Activated CD4-positive, alpha-beta T cell treated with anti-CD3 and anti-CD28 coated beads, Interleukin-2, amount 10 ng/mL, durations not matched to agents 24 days and 14 days (primary cell): Measurements from ENCODE around the gene WBP1L. TPM values are rescaled to one million over a fixed set of nuclear protein-coding genes. Genes with fewer than 3 reads are reported as not detected.
"Not testable (repeated sequence)": the region's sequence is repeated elsewhere in the genome, so short reads cannot be mapped to it uniquely, and the experiment has no call there.

Source experiments
- DNase-seq: peaks from one replicate; pipeline ENCODE4 v3.0.0; 2022
- H3K27ac Mint-ChIP-seq: one replicate; pipeline ENCODE4 v1.8.0; 2022; ENCODE audit warnings: mild to moderate bottlenecking, mixed read lengths
- H3K27me3 Mint-ChIP-seq: one replicate; pipeline ENCODE4 v1.8.0; 2022; ENCODE audit warnings: mixed read lengths
- H3K36me3 Mint-ChIP-seq: one replicate; pipeline ENCODE4 v1.8.0; 2022; ENCODE audit warnings: low read depth, mild to moderate bottlenecking, mixed read lengths
- H3K4me1 Mint-ChIP-seq: one replicate; pipeline ENCODE4 v1.8.0; 2021; ENCODE audit warnings: mixed read lengths
- H3K4me3 Mint-ChIP-seq: one replicate; pipeline ENCODE4 v1.8.0; 2022; ENCODE audit warnings: mild to moderate bottlenecking, moderate library complexity, mixed read lengths
- H3K9me3 Mint-ChIP-seq: one replicate; pipeline ENCODE4 v1.8.0; 2021; ENCODE audit warnings: mixed read lengths
- intact Hi-C: fragments of 100-400 bp; cut with micrococcal nuclease; formaldehyde crosslinking; loops from one replicate; pipeline ENCODE4 v1.15.1; 2023
- total RNA-seq: library from RNA; stranded (reverse); gene quantifications from 2 replicates; pipeline ENCODE4 v1.2.3, GENCODE V29; 2022

Gene WBP1L
- total RNA-seq: 15.6 and 15.8 TPM in 2 replicates

- Mint-ChIP-seq H3K27me3 (no peaks in the 10 kb centered on the region), H3K36me3 (peaks cover 20% of the 10 kb centered on the region), H3K4me1 (peaks cover 38% of the 10 kb centered on the region), H3K9me3 (peaks cover 10% of the 10 kb centered on the region), H3K4me3 (peak within 1 kb of the TSS; percentile 83), H3K27ac (peak within 1 kb of the TSS; percentile 81)
- intact Hi-C loops: loop anchor here (1.0 to 5.0 kb wide), 6 partner anchors 29 to 1391 kb away; partner anchors contain the start of genes ARL3, ATP5MK, BORCS7 and BTRC
- peak; percentile 98 for DNase-seq
Observed at GRCh38 chr10:102743588-102744373, at the start of gene WBP1L. Gene WBP1L (plus strand): TSS chr10:102743948. CDS start chr10:102744054, 106 bp downstream.

GRCh38 chr10:102695401-102695800 lies 48.3 kb upstream of the WBP1L start:
- not testable (repeated sequence) for H3K9me3 Mint-ChIP-seq

GRCh38 chr10:102696736-102697135 lies 47.0 kb upstream of the WBP1L start:
- Mint-ChIP-seq H3K9me3 (no peaks in the 10 kb centered on the region), H3K4me3 (no peak overlapping the region), H3K27me3 (no peaks in the 10 kb centered on the region), H3K4me1 (no peaks in the 10 kb centered on the region), H3K36me3 (peaks cover 21% of the 10 kb centered on the region), H3K27ac (no peak overlapping the region)
- no peak for DNase-seq
- intact Hi-C loops: no loop called here

More at GRCh38 chr10:102695401-102695800, 48.3 kb upstream of the WBP1L start:
- peaks cover 21% of the 10 kb centered on the region for H3K36me3 Mint-ChIP-seq
- DNase-seq, H3K4me3 Mint-ChIP-seq, H3K4me1 Mint-ChIP-seq, H3K27me3 Mint-ChIP-seq, H3K27ac Mint-ChIP-seq, intact Hi-C loops: not testable (repeated sequence)

- no peak for DNase-seq
- Mint-ChIP-seq H3K27me3 (no peaks in the 10 kb centered on the region), H3K27ac (no peak overlapping the region), H3K4me3 (no peak overlapping the region), H3K36me3 (peaks cover 21% of the 10 kb centered on the region), H3K9me3 (no peaks in the 10 kb centered on the region), H3K4me1 (no peaks in the 10 kb centered on the region)
- intact Hi-C loops: no loop called here
Observed at GRCh38 chr10:102698894-102699293, 44.9 kb upstream of the WBP1L start.

GRCh38 chr10:102701272-102701671 lies 42.5 kb upstream of the WBP1L start:
- H3K4me3 Mint-ChIP-seq: no peak overlapping the region
- no peaks in the 10 kb centered on the region for H3K9me3 Mint-ChIP-seq
- no peak overlapping the region for H3K27ac Mint-ChIP-seq

GRCh38 chr10:102701796-102702195 lies 42.0 kb upstream of the WBP1L start:
- H3K9me3 Mint-ChIP-seq: no peaks in the 10 kb centered on the region
- H3K36me3 Mint-ChIP-seq: peaks cover 23% of the 10 kb centered on the region
- no peak overlapping the region for H3K4me3 Mint-ChIP-seq
- peaks cover 7% of the 10 kb centered on the region for H3K4me1 Mint-ChIP-seq
- no peaks in the 10 kb centered on the region for H3K27me3 Mint-ChIP-seq
- intact Hi-C loops: no loop called here
- DNase-seq: no peak
- H3K27ac Mint-ChIP-seq: no peak overlapping the region

More at GRCh38 chr10:102701272-102701671, 42.5 kb upstream of the WBP1L start:
- peaks cover 26% of the 10 kb centered on the region for H3K36me3 Mint-ChIP-seq
- intact Hi-C loops: no loop called here
- no peak for DNase-seq
- H3K4me1 Mint-ChIP-seq: peaks cover 7% of the 10 kb centered on the region
- no peaks in the 10 kb centered on the region for H3K27me3 Mint-ChIP-seq

GRCh38 chr10:102702742-102703141 lies 41.0 kb upstream of the WBP1L start:
- Mint-ChIP-seq H3K9me3 (no peaks in the 10 kb centered on the region), H3K27me3 (no peaks in the 10 kb centered on the region), H3K27ac (no peak overlapping the region), H3K36me3 (peaks cover 19% of the 10 kb centered on the region), H3K4me3 (no peak overlapping the region), H3K4me1 (peaks cover 7% of the 10 kb centered on the region)
- no peak for DNase-seq
- intact Hi-C loops: no loop called here

- H3K9me3 Mint-ChIP-seq: no peaks in the 10 kb centered on the region
- peak overlapping the region; percentile 36 for H3K27ac Mint-ChIP-seq
- no peak for DNase-seq
Observed at GRCh38 chr10:102704915-102705314, 38.8 kb upstream of the WBP1L start.

GRCh38 chr10:102705531-102705930 lies 38.2 kb upstream of the WBP1L start:
- Mint-ChIP-seq H3K9me3 (no peaks in the 10 kb centered on the region), H3K36me3 (peaks cover 7% of the 10 kb centered on the region), H3K27me3 (no peaks in the 10 kb centered on the region), H3K4me3 (no peak overlapping the region), H3K27ac (peak overlapping the region; percentile 36), H3K4me1 (peaks cover 9% of the 10 kb centered on the region)
- no peak for DNase-seq
- intact Hi-C loops: no loop called here

More at GRCh38 chr10:102704915-102705314, 38.8 kb upstream of the WBP1L start:
- Mint-ChIP-seq H3K4me3 (no peak overlapping the region), H3K36me3 (peaks cover 7% of the 10 kb centered on the region), H3K4me1 (peaks cover 9% of the 10 kb centered on the region), H3K27me3 (no peaks in the 10 kb centered on the region)
- intact Hi-C loops: no loop called here

- no peak overlapping the region for H3K27ac Mint-ChIP-seq
- H3K36me3 Mint-ChIP-seq: no peaks in the 10 kb centered on the region
- no peak for DNase-seq
- no peak overlapping the region for H3K4me3 Mint-ChIP-seq
- intact Hi-C loops: loop anchor here (5.0 kb wide), 3 partner anchors 33 to 657 kb away; partner anchors contain the start of gene TAF5
- no peaks in the 10 kb centered on the region for H3K9me3 Mint-ChIP-seq
- peaks cover 21% of the 10 kb centered on the region for H3K4me1 Mint-ChIP-seq
- H3K27me3 Mint-ChIP-seq: no peaks in the 10 kb centered on the region
Observed at GRCh38 chr10:102710609-102711008, 33.1 kb upstream of the WBP1L start.

- Mint-ChIP-seq H3K27me3 (no peaks in the 10 kb centered on the region), H3K9me3 (no peaks in the 10 kb centered on the region), H3K4me1 (peaks cover 29% of the 10 kb centered on the region), H3K27ac (no peak overlapping the region), H3K36me3 (peaks cover 4% of the 10 kb centered on the region), H3K4me3 (no peak overlapping the region)
- no peak for DNase-seq
- intact Hi-C loops: loop anchor here (5.0 kb wide), 3 partner anchors 35 to 655 kb away; partner anchors contain the start of gene TAF5
Observed at GRCh38 chr10:102712089-102712488, 31.7 kb upstream of the WBP1L start.

GRCh38 chr10:102712843-102713538 lies 30.8 kb upstream of the WBP1L start:
- no peak for DNase-seq
- no peaks in the 10 kb centered on the region for H3K9me3 Mint-ChIP-seq
- peak overlapping the region; percentile 80 for H3K4me3 Mint-ChIP-seq
- peaks cover 13% of the 10 kb centered on the region for H3K36me3 Mint-ChIP-seq
- intact Hi-C loops: loop anchor here (5.0 kb wide), 3 partner anchors 36 to 654 kb away; partner anchors contain the start of gene TAF5
- H3K27me3 Mint-ChIP-seq: no peaks in the 10 kb centered on the region
- peaks cover 36% of the 10 kb centered on the region for H3K4me1 Mint-ChIP-seq
- peak overlapping the region; percentile 93 for H3K27ac Mint-ChIP-seq

GRCh38 chr10:102713539-102713813 lies 30.3 kb upstream of the WBP1L start:
- Mint-ChIP-seq H3K4me1 (peaks cover 39% of the 10 kb centered on the region), H3K9me3 (no peaks in the 10 kb centered on the region), H3K27me3 (no peaks in the 10 kb centered on the region), H3K27ac (peak overlapping the region; percentile 93), H3K36me3 (peaks cover 15% of the 10 kb centered on the region), H3K4me3 (peak overlapping the region; percentile 80)
- no peak for DNase-seq
- intact Hi-C loops: loop anchor here (5.0 kb wide), 3 partner anchors 36 to 654 kb away; partner anchors contain the start of gene TAF5
